ENCODE results near the gene TSPAN18.

Gene TSPAN18

GRCh38 chr11:44709966-44710365 lies 16.8 kb upstream of the TSPAN18 start:
- DNase-seq (ENCODE audit: low read depth, low spot score) = no peak
- no peak overlapping the region for H3K27ac ChIP-seq

- DNase-seq (ENCODE audit: low read depth, low spot score) = no peak
- H3K27ac ChIP-seq = no peak overlapping the region
Observed at GRCh38 chr11:44711113-44711786, 15.5 kb upstream of the TSPAN18 start.

- H3K27ac ChIP-seq = no peak overlapping the region
- DNase-seq (ENCODE audit: low read depth, low spot score) = no peak
Observed at GRCh38 chr11:44711787-44712608, 14.8 kb upstream of the TSPAN18 start.

GRCh38 chr11:44713022-44713421 lies 13.7 kb upstream of the TSPAN18 start:
- DNase-seq (ENCODE audit: low read depth, low spot score) = no peak
- no peak overlapping the region for H3K27ac ChIP-seq

GRCh38 chr11:44716256-44716655 lies 10.5 kb upstream of the TSPAN18 start:
- H3K27ac ChIP-seq = no peak overlapping the region
- DNase-seq (ENCODE audit: low read depth, low spot score) = no peak

- H3K27ac ChIP-seq = no peak overlapping the region
- no peak for DNase-seq (ENCODE audit: low read depth, low spot score)
Observed at GRCh38 chr11:44718057-44718456, 8.7 kb upstream of the TSPAN18 start.

- DNase-seq (ENCODE audit: low read depth, low spot score) = no peak
- H3K27ac ChIP-seq = no peak overlapping the region
Observed at GRCh38 chr11:44718612-44719390, 8.0 kb upstream of the TSPAN18 start.

GRCh38 chr11:44725016-44725685 lies 1.6 kb upstream of the TSPAN18 start:
- DNase-seq (ENCODE audit: low read depth, low spot score) = no peak
- no peak overlapping the region for H3K27ac ChIP-seq

GRCh38 chr11:44725757-44726282 lies 942 bp upstream of the TSPAN18 start:
- no peak for DNase-seq (ENCODE audit: low read depth, low spot score)

GRCh38 chr11:44727114-44727372 lies 281 bp downstream of the TSPAN18 start:
- no peak for DNase-seq (ENCODE audit: low read depth, low spot score)
- no peak overlapping the region for H3K27ac ChIP-seq

More at GRCh38 chr11:44725757-44726282, 942 bp upstream of the TSPAN18 start:
- no peak overlapping the region for H3K27ac ChIP-seq

- H3K27ac ChIP-seq = no peak overlapping the region
Observed at GRCh38 chr11:44727373-44728287, 868 bp downstream of the TSPAN18 start.

GRCh38 chr11:44728491-44728910 lies 1.7 kb downstream of the TSPAN18 start:
- H3K27ac ChIP-seq = no peak overlapping the region
- DNase-seq (ENCODE audit: low read depth, low spot score) = no peak

More at GRCh38 chr11:44727373-44728287, 868 bp downstream of the TSPAN18 start:
- no peak for DNase-seq (ENCODE audit: low read depth, low spot score)

GRCh38 chr11:44729063-44729462 lies 2.3 kb downstream of the TSPAN18 start:
- DNase-seq (ENCODE audit: low read depth, low spot score) = no peak
- no peak overlapping the region for H3K27ac ChIP-seq

- DNase-seq (ENCODE audit: low read depth, low spot score) = no peak
Observed at GRCh38 chr11:44729713-44730112, 3.0 kb downstream of the TSPAN18 start.

GRCh38 chr11:44730775-44731174 lies 4.0 kb downstream of the TSPAN18 start:
- no peak for DNase-seq (ENCODE audit: low read depth, low spot score)
- H3K27ac ChIP-seq = no peak overlapping the region

More at GRCh38 chr11:44729713-44730112, 3.0 kb downstream of the TSPAN18 start:
- H3K27ac ChIP-seq = no peak overlapping the region

GRCh38 chr11:44731685-44732430 lies 5.1 kb downstream of the TSPAN18 start:
- DNase-seq (ENCODE audit: low read depth, low spot score) = no peak
- H3K27ac ChIP-seq = no peak overlapping the region

GRCh38 chr11:44732564-44732963 lies 5.8 kb downstream of the TSPAN18 start:
- no peak overlapping the region for H3K27ac ChIP-seq
- DNase-seq (ENCODE audit: low read depth, low spot score) = no peak

- no peak for DNase-seq (ENCODE audit: low read depth, low spot score)
- no peak overlapping the region for H3K27ac ChIP-seq
Observed at GRCh38 chr11:44733877-44734276, 7.1 kb downstream of the TSPAN18 start.

Measured in epithelial cell of prostate (primary cell).